NOMO-1 treated with dmso at 0.1 percent for 144 hours (cell line): ENCODE results near the gene PDCD5.

ENCODE experiments used
- DNase-seq: peaks from one replicate; lab custom pipeline; 2025; ENCODE audit not compliant: unreplicated experiment; lab: John Stamatoyannopoulos, UW

Gene PDCD5

DNA sequence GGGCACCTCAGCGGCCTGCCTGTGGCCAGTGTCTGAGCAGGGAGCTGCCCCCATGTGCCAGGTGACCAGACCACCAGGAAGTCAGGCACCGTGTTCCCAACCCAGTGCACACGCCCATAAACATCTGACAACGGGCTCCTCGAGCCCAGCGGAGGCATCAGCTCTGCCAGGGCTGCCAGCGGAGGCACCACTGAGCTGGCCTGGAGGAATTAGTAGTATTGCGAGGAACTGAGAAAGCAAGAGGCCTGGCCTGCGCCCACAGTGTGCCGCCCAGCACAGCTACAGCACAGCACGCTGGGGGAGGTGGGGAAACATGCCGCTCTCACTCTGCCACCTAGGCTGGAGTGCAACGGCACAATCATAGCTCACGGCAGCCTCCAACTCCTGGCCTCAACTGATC is 49.3 kb downstream of the PDCD5 start:
- DNase-seq, result no peak

DNA sequence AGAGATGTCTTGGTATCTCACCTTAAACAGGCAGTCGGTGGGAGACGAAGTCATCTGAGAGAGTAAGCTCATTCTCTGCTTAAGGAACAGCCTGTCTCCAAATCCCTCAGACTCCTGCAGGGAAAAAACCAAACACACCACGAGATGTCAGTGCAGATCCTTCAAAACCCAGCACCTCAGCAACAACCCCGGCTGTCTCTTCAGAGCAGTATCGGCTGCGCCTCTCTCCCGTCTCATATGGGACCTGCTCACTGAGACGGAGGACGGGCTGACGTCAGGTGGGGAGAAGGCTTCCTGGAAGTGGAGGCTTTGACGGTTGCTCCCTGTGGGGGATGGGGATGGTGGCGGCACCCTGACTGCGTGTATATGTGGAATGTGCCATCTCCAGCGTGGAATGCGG is 50.4 kb downstream of the PDCD5 start:
- DNase-seq, result no peak
